GM03348 (cell line): ENCODE data around the gene POLR3G.

Experiments
- DNase-seq: peaks from one replicate; pipeline ENCODE4 v3.0.0; 2012; ENCODE audit warnings: low spot score

The POLR3G gene

DNA sequence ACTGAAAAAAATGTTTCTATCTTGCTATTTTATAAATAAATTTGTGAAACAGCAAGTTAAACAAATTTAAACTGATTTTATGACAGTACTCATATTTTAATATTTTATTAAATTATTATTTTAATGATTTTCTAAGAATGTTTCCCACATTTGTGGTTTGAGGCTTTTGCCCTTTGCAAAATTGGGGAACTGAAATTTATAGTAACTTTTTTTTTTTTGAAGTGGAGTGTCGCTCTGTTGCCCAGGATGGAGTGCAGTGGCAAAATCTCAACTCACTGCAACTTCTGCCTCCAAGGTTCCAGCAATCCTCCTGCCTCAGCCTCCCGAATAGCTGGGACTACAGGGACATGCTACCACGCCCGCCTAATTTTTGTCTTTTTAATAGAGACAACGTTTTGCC is 76.7 kb downstream of the POLR3G start:
- DNase-seq: no peak

DNA sequence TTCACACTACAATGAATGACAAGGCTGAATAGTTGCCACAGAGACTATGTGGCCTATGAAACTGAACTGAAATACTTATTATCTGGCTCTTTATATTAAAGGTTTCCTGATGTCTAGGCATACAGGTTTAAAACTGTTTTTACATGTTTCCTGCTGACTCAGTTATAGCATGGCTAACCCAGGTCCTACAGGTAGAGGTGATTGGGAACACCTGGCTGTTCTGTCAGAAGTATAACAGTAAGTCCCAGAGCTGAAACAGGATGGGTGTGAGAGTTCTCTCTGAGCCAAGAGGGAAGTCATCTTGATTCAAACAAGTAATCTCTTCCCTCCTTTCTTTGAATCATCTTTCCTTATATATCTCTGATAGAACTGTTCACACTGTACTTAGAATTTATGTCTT is 79.0 kb downstream of the POLR3G start:
- DNase-seq: no peak

DNA sequence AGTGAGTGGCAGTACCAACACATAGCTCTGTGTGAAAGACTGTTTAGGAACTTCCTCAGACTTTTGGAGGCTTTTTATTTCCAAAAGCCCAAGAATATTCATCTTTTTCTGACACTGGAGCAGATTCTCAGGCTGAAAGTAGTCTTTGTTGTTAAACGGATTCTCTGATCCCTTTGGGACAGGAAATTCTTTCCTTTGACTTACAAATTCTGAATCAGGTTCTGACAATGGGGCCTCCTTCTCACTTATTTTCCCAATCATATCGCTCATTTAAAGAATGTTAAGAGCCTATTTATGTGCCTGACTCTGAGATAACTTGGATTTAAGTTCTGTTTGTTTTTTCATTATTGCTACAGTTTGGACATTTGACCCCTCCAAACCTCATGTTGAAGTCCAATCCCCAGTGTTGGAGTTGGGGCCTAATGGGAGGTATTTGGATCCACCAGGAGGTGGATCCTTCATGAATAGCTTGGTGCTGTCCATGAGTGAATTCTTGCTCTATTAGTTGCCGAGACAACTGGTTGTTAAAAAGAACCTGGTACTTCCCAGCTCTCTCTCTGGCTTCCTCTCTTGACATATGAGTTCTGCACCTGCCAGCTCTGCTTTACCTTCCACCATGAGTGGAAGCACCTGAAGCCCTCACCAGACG is 79.8 kb downstream of the POLR3G start:
- no peak for DNase-seq

DNA sequence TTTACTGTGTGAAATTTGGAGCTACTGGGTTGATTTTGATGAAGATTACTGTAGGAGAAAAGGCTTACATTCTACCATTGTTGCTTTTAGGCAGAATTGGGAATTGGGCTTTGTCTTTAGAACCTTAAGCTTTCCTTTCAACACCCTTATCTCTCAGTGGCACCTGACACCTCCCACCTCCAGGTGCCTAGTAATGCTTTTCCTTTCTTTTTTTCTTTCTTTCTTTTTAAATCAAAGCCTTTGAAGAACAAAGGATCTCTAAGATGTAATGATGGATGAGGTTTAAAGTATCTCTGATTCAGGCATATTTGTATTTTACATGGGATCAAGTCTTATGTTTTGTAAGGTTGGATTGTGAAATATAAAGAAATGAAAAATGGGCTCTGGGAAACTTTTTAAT is 81.0 kb downstream of the POLR3G start:
- no peak for DNase-seq

DNA sequence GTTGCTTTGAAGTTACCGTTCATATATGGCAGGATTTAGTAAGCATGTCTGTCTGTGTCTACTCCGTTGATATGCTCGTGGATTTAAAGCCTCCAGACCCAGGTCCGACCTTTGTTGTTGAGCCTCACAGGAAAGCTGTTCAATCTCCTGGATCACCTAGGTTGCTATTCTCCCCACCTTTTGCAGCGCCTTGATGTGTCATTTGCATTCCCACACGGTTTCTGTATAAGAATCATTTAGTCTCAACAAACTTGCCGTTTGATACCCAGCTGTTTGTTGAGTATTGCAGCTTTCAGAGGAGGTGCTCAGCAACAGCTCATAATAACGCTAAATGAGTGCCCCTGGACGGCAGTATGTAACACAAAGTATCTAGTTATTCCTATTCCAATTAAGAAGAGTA is 82.7 kb downstream of the POLR3G start:
- no peak for DNase-seq

DNA sequence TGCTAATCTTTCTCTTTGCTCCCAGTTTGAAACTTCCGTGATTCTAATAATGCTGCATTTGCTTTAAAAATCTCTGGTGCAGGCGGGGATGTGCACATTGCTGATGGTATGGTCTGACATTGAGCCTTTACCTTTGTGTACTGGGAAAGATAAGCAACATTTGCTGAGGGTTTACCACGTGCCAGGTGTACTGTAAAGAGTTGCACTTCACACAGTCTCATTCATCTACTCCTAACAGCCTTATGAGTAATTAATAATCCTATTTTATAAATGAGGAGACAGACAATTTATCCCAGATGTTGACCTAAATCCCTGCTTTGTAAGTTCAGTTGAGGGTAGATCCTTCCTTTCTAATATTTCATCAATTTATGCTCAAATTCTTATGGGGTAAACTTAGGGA is 83.2 kb downstream of the POLR3G start:
- no peak for DNase-seq

DNA sequence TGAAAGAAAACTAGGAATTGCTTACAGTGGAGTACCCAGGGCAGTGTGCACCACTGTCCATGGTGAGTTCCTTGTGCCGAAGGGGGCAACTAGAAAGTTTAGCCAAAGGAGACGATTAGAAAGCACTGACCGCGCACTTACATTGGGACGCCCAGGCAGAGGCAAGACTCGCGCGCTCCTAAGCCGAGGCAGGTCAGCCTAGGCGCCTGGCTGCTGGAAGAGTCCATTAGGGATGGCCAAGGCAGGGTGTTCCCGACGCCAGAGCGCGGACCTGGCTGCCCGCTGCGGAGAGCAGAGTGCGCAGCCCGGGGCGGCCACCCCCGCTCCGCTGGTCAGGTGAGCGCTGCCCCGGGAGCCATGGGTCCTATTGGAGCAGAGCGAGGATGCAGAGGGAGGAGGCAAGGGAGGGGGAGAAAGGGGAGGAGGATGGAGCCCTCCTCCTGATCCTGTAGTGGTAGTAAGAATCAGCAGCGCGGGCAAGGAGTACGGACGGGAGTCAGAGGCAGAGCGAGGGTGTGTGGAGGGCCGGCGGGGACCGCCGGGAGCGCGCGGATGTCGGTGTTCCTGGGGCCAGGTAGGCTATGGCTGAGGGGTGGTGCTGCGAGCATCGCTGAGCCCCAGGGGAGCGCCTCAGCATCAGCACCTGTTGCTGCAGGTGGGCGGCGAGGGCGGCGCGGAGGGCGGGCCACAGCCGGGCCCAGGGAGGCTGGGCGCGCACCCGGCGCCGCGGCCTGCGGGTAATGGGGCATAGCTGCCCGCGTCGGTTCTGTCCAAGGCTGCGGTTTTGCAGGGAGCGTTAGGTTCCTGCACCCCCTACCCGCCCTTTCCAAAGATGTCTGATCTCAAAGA is 83.9 kb downstream of the POLR3G start, which contains the start of gene ADGRV1:
Gene ADGRV1, plus strand, starts transcription at position 454 of the 849 bp plus-strand sequence. Its CDS starts 99 bp downstream, at position 553.
- DNase-seq: peak; percentile 25

DNA sequence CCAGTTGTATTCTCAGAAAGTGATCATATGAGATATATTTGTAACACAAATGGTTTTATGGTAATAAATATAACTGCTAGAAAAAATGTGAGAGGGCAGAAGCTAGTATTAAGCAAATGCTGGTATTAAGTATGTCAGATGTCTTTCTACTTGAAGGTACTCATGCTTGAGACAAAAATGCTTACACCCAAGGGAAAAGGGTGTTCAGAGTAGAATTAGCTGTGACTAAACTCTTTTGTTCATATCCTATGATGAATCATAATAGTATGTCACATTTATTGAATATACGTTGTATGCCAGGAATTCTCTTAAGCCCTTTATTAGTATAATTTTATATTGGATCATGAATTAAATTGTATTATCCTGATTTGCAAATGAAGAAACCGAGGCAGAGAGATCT is 86.1 kb downstream of the POLR3G start:
- no peak for DNase-seq

DNA sequence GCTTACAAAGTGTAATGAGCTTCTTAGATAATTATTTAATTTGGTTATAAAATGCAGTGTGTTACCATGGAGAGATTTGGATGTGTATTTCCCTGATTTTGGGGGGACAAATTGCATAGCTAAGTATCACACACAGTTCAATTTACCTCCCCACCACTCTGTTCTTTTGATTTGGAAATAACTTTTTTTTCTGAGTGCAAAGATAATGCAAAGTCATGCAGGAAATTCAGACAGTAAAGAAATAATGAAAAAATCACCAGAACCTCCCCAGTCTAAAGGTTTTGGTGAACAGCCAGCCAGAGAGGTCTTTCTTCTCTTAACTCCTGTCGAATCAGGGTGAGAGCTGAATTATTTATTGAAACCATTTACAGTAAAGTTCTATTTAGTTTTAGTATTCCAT is 87.1 kb downstream of the POLR3G start:
- DNase-seq: no peak

DNA sequence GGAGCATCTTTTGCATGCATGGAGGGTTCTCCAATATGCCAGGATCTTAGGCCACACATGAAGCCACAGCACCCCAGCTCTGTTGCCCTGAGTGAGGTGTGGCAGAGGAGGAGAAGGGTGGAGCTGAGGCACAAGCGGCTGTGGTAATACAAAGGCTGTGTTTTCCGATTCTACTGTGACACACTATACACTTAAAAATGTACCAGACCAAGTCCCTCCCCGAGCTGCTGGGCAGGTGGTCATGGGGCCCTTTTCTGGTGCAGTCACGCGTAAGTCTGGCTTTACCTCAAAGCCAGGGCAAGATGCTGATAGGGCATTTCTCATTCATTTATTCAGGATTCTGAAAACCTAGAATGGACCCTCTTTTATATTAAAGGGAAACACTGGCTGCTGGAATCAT is 87.7 kb downstream of the POLR3G start:
- DNase-seq: no peak

DNA sequence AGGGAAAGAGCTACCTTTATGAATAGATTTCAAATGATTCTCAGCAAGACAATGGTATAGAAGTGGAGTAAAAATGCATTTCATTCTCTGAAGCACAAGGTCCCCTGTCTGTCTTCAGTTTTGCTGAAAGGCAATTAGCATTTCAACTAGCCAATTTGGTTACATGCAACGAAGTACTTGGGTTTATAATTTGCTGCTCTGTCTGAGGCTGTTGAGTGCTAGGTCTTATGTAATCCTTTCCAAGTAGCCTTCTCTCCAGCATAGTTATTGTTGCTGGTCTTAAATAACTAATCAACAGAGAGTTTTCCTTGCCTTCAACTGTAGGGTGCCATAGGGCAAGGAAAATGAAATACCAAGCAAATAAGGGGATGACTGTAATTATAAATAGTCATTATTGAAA is 88.4 kb downstream of the POLR3G start:
- no peak for DNase-seq
